Fibroblast of lung (primary cell): ENCODE results near the gene CGRRF1.

Experiments
- CTCF ChIP-seq, 2 donors: IDR thresholded peaks in 1 of 2; conservative IDR thresholded peaks in 1 of 2; 1 replicate in 1 of 2; 2 replicates in 1 of 2; pipeline ENCODE4 v1.5.1; 2011 to 2012; ENCODE audit warnings: low read length in 2 of 2, control low read depth in 1 of 2, inconsistent platforms in 1 of 2, low read depth in 1 of 2, mild to moderate bottlenecking in 1 of 2
- EZH2 ChIP-seq: IDR thresholded peaks from 2 replicates; pipeline ENCODE4 v1.5.1; 2012; ENCODE audit warnings: low read length, control low read depth, mild to moderate bottlenecking; ENCODE audit errors: missing control alignments

- no peak for TF ChIP-seq CTCF (conservative IDR thresholded peaks at IDR 0.05 in 1 of 2, IDR thresholded peaks at IDR 0.05 in 1 of 2; ENCODE audit: low read depth in 1 of 2, low read length in 2 of 2)
- TF ChIP-seq EZH2: no peak
Observed at GRCh38 chr14:54465654-54466053, 44.1 kb upstream of the CGRRF1 start.
